ENCODE results near the gene PCIF1.
"Not testable (repeated sequence)": the region's sequence is repeated elsewhere in the genome, so short reads cannot be mapped to it uniquely, and the experiment has no call there.

Gene PCIF1

DNA sequence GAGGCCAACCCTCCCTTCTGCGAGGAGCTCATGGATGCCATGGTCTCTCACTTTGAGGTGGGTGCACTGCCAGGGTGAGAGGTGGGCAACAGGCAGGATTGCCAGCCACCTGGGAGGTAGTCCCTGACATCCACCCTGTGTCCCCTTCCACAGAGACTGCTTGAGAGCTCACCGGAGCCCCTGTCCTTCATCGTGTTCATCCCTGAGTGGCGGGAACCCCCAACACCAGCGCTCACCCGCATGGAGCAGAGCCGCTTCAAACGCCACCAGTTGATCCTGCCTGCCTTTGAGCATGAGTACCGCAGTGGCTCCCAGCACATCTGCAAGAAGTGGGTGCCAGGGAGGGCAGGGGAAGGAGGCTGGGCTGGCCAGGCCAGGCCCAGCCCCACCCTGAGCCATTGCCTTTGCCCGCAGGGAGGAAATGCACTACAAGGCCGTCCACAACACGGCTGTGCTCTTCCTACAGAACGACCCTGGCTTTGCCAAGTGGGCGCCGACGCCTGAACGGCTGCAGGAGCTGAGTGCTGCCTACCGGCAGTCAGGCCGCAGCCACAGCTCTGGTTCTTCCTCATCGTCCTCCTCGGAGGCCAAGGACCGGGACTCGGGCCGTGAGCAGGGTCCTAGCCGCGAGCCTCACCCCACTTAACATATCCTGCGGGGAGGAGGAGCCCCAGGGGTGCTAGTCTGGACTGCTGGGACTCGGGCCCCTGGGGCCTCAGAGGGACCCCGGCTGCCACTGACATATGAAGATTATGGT is 12.8 kb downstream of the PCIF1 start:
- DNase-seq (ENCODE audit: low read depth), result no peak

DNA sequence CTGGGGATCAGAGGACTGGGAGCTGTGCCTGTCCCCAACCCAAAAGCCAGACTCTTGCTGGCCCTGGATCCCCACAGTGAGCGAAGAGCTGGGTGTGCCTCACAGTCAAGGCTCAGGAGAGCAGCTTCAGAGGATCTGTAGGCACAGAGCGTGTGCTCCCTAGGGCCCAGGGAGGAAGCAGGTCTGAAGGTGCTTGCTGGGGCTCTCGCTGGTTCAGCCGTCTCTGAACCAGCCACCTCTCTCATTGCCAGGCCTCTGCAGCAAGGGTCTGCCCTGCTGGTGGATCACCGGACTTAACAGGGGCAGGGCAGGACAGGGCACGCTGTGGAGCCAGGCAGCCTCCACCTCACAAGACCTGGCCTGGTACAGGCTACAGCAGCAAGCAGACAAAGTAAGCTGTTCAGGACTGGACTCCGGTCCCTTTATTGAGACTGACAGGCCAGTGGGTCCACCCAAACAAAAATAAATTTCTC is 13.8 kb downstream of the PCIF1 start:
- no peak for DNase-seq (ENCODE audit: low read depth)

DNA sequence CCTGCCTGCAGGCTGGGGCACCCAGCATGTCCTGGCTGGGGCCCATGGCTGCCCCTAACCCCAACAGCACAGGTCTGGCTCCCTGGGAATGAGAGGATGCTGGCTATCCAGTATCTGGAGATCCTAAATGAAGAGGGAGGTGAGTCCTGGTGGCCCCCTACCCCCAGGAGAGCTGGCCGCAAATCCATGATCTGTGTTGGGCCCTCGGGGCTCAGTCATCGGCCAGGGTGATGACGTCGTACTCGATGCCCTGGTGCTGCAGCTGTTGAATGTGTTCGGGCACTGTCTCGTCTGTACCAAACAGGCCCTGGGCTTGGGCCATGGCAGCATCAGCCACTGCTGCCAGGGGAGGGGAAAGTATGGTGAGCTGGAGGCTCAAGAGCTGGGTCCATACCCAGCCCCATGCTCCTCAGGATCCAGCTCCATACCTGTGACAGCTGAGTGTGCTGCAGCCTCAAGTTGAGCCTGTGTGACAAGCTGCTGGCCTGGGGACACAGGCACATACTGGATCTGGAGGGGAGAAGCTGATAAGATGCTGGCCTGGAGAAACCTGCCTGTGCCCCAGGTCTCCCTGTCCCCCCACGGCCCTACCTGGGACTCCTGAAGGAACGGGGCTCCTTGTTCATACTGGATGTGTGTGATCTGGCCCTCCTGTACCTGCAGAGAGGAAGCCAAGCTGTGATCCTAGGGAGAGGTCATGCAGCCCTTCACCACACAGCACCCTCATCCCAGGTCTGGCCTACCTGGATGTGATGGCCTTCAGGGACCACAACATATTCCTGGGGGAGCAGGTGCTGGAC is 14.5 kb downstream of the PCIF1 start:
- no peak for DNase-seq (ENCODE audit: low read depth)

DNA sequence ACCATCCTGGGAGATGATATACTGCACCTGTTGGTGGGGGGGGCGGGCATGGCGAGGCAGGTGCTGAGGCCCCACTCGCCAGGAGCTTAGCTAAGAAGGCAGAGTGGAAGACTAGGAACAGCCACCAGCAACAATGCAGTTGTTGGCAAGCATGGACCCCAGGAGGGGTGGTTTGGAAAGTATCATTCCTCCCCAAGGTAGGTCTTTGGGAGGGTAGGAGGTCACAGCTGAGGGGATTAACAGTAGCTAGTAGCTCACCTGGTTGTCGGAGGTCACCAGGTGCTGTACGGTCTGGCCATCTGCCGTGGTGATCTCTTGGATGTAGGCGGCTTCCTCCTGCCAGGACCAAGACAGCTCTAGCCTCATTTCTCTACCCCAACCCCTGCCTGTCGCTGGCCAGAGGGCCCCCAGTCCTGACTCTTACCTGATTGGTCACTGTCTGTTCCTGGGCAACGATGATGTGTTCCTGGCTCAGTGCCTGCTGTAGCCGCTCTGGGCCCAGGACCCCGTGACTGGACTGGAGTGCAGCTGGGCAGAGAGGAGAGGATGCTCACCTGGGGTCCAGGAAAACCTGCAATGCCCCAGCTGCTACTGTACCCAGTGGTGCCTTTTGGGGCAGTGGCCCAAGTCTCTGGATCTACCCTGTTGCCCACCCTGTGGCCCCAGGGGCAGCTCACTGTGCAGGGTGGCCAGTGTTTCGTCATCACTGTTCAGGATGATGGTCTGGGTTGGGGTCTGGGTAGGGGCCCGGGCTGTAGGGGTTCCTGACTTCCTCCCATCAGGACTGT is 15.3 kb downstream of the PCIF1 start:
- DNase-seq (ENCODE audit: low read depth), result no peak

DNA sequence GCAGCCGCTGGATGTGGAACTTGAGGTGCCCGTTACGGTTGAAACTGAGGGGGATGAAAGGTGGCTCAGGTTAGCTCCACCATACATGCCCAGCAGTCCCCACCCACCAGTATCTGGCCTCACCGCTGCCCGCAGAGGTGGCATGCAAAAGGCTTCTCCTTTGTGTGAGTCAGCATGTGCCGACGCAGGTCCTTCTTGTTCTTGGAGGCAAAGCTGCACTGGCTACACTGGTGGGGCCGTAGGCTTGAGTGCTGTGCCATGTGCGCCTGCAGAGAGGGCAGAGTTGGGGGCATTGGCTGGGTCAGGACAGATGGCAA is 15.8 kb downstream of the PCIF1 start:
- DNase-seq (ENCODE audit: low read depth), result no peak

DNA sequence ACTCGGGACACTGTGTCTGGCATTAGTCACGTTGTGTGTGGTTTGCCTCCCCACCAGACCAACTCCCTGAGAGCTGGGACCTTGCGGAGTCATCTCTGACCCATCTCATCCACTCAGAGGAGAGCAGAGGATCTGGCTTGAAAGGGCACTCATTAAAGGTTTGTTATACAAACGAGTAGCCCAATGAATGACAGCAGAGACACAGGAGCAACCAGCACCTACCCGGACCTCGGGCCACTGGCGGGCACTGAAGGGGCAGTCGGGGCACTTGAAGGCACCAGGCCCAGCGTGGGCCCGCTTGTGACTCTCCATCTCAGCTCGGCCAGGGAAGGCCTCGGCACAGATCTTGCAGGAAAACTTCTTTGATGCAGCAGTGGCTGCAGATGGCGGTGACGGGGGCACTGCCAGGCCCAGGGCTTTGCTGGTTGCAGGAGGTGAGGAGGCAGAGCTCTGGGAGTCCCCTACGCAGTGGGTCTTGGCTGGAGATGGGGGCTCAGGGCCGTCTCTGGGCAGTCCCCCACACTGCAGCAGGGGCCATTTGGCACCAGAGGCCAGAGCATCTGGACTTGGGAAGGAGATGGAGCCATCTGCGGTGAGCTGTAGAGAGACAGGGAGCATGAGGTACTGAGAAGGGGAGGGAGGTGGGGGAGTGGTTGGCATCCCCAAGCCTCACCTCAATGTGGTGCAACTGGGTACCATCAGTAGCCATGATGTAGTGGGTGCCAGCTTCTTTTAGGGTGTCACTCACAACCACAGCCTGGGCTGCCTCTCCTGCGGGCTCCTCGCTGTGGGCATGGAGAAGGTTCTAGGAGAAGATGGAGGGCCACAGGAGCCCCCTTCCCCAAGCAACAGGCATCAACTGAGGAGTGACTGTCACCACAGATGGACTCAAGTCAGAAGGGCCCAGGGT is 17.7 kb downstream of the PCIF1 start:
- no peak for DNase-seq (ENCODE audit: low read depth)

DNA sequence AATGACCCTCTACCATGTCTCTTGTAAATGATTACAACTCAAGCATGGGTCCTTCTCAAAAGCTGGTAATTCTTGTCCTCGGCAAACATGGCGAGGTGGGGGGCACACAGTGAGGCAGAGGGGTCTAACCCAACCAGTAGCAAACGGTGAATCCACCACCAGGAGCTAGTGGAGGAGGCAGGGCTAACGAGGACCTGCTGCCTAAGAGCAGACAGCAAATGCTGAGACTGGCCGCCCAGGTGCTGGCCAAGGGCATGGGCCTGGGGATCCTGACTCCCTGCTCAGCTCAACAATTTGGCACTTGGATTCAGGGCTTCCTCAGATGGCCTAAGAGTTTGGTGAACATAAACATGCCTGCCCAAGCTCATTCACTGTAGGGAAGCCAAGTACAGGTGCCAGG is 18.4 kb downstream of the PCIF1 start:
- no peak for DNase-seq (ENCODE audit: low read depth)

DNA sequence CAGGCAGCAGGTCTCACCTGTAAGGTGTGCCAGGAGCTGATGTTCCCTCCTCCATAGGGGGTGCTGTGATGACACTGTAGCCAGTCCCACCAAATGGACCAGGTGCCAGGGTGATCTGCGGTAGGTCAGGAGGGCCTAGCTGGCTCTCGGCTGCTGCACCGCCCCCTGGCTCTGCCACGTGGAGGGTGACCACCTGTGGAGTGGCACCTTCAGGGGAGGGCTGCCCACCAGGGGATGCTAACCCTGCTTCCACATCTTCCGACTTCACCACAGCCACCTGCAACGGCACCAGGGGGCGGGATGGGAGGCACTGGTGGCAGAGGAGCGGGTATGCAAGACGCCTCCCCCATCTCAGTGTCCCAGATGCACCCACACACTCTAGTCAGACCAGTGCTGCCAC is 19.2 kb downstream of the PCIF1 start:
- no peak for DNase-seq (ENCODE audit: low read depth)

DNA sequence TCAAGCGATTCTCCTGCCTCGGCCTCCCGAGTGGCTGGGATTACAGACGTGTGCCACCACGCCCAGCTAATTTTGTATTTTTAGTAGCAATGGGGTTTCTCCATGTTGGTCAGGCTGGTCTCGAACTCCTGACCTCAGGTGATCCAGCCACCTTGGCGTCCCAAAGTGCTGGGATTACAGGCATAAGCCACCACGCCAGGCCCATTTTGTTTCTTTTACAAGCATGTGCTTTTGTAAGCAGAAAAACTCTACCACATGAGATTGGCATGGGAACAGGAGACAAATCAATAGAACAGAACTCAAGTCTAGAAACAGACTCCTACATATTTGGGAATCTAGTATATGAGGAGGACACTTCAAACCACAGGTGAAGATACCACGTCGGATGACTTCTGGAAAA is 21.8 kb downstream of the PCIF1 start:
- not testable (repeated sequence) for DNase-seq (ENCODE audit: low read depth)

DNA sequence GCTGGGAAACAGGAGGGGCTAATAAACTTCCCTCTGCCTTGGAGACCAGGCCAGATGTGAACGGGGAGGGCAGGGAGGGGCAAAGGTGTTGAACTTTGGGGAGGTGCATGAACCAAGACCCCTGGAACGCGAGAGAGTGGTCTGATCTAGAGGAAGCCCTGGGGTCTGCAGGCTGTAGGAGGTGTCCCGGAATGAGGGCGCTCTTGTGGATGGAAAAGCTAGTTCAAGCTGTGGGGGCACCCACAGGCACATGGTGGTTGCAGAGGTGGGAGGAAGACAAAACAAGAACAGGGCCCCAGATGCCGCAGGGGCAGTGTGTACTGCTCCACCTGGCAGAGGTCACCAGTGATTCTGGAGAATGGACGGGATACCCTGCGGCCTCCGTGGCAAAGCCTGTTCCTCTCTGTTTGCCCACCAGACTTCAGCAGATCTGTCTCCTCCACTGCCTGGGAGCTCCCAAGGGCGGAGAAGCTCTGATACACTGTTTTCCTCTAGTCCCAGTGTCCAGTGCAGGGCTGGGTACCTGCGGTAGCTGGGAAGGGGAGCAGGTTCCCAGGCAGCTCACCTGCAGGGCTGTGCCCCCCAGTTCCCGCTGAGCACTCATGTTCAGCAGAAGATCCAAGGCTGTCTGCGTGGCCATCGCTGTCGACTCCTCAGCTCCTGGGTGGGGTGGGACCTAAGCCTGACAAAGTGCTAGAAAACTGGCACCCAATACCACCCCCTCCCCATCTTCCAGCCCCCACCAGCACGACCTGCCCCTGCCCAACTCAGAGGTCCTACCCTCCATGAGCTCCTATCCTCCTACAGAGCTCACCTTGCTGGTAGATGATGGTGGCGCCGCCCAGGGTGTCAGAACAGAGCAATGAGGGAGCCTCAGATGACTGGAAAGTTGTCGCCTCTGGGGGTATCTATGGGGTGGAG is 22.8 kb downstream of the PCIF1 start:
- no peak for DNase-seq (ENCODE audit: low read depth)

DNA sequence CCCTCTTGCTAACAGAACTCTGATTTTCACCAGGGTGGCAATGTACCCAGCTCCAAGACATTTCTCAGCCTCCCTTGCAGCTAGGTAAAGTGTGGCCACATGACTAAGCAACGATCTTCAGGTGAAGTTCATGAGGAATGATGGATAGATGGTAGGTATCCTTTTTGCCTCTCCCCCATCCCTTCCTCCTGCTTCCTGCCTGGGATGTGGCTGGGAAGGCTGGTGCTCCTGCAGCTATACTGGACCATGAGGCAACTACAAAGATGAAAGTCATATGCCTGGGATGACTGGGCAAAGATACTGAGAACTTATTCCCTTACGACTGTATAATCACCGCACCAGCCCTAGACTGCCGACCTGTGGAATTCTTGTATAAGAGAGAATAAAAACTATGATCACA is 24.1 kb downstream of the PCIF1 start:
- no peak for DNase-seq (ENCODE audit: low read depth)

DNA sequence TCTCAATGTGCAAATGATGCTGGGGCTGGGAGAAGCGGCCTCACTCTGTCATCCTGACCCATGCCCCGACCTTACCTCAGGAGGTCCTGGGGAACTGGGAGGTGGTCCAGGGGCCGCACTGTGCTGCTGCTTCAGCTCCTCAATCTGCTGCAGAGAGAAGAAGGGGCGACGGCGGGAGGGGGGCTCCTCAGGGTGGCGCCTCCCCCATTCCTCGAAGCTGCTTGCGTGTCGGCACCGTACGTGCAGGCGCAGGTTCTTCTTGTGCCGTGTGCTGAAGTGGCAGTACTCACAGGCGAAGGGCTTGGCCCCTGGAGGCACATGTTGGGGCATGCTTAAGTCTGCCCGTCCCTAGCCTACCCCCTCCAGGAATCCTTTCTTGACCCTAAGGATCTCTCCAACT is 24.6 kb downstream of the PCIF1 start:
- DNase-seq (ENCODE audit: low read depth), result no peak

DNA sequence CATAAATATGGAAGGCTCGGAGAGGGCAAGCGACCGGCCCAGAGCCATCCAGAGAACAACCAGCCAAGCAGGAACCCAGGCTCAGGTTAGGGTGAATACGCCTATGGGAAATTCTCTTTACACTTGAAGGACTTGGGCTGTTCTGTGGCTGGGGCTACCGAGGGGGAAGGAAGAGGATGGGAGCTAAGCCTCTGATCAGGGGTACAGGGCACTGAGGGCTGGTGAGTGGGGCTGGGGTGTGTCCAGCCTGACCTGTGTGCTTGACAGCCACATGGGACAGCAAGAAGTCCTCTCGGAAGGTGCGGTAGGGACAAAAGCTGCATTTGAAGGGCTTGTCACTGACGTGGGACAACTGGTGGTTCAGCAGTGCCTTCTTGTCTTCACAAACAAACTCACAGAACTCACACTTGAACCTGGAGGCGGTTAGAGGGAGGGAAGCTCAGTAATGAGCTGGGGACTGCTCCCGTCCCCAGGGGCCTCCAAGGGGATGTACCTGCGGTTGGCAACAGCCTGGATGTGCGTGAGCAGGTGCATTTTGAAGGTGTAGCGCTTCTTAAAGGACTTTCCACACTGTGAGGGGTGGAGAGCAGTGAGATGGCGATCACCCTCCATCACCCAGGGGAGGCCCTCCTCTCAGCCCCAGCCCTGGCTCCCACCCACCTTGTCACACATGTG is 25.6 kb downstream of the PCIF1 start:
- DNase-seq (ENCODE audit: low read depth), result no peak

DNA sequence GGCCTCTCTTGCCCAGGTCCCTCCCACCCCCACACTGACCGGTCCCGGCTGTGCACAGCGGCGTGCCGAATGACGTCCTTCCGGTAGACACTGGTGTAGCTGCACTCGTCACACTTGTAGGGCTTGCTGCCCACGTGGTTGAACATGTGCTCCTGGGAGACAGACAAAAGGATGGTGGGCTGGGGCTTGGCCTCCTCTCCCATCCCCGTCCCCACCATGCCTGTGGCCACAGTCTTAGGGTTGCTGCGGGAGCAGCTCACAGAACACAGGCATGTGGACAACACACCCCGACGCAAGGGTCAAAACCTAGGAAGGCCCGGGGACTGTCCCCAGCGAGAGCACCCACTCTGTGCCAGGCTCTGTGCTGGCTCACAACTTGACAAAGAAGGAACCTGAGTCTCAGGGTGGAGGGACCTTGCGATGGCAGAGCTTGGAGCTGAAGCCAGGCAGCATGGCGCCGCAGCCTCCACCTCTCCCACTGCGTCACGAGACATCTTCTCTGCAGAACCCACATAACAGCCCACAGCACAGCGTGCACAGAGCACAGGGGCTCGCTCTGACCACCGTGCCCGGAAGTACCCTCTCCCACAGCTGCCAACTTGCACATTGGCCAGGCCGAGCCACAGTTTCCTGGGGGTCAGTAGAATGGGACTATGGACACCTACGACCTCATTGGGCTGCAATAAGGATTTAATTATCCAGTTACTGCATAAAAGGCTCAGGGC is 27.7 kb downstream of the PCIF1 start:
- DNase-seq (ENCODE audit: low read depth), result no peak

DNA sequence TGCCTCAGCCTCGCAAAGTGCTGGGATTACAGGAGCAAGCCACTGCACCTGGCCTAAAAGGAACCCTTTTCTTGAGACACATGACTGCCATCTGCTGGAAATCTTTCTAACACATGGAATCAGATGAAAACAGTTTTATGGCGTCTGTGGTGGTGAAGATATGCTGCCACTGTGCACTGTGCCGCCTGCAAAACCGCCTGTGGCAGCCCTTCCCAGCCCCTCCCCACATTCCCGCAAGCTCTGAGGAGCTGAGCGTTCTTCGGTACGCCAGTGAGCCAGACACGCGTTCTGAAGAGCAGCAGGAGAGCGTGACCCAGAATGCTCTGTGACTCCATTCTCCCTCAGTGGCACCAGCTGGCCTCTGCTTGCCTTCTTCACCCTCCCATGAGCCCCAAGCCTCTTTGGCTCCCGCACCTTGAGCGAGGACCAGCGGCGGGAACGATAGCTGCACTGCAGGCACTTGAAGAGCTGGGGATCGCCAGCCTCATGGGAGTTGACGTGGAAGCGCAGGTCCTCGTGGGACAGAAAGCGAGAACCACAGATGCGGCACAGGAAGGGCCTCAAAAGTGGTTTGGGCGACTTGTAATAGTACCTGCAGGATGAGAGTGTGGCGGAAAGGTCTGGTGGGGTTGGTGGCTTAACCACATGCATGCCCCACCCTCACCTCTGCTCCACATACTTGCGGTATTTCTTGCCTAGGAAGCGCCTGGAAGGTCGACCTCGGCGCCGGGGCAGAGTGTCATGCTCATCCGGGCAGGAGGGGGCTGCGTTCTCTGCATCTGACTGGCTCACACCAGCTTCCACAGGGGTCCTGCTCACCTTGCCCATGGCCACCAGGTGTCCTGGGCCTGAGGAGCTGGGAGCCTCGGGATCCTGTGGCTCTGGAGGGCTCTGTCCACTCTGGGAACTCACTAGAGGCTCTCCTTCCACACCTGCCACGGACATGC is 28.8 kb downstream of the PCIF1 start:
- no peak for DNase-seq (ENCODE audit: low read depth)

DNA sequence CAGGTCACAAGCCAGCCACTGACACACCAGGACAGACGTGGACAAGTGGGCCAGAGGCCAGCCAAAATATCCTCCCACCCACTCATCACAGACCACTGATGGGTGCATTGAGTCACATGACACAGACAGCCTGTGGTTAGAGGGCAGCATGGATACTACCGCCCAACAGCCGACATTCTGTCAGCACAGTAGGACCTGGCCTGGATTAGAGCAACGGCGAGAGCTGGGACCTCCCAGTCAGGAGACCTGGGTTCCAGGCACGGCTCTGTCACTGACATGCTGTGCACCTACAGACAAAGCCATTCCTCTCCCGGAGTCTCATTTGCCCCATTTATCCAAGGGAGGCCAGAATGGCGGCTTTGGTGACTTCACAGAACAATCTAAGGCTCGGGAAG is 29.5 kb downstream of the PCIF1 start:
- no peak for DNase-seq (ENCODE audit: low read depth)

DNA sequence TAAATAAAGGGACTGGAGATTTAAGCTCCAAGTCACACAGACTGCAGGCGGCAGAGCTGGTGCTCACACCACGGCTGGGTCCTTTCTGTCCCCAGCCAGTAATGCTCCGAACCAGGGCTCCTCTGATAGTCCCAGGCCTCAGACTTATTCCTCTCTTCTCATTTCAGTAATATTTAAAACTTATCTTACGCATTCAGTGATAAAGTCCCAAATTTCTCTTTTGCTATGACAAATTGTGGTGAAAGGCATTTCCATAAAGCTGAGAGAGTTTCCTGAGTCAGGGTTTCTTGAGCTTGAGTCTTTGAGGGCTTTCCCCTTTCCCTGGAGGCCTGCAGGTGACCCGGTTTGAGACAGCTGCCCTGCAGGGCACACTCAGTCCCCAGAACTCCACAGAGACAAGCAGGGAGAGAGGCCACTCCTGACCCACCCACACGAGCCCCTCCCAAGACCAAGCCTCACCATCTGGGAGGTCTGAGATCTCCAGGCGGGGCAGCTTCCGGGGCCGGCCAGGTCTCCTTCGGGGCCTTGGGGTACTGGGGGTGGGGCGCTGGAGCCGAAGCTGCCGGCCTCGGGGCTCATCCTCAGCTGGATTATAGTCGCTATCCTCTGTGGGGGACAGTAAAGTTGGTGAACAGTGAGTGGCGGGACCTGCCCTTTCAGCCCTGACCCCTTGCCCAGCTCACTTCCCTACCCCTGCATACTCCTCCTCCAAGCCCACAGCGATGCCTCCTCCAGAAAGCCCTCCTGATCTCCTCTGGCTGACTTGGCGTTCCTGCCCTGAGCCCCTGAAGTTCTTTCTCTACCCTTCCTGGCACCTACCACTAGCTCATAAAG is 30.9 kb downstream of the PCIF1 start:
- no peak for DNase-seq (ENCODE audit: low read depth)
